Gastrocnemius medialis (tissue), 4 donors: Measurements from ENCODE around the gene STPG1.

ENCODE experiments used
- POLR2A ChIP-seq, 2 donors: fragments of 450-650 bp; IDR thresholded peaks; one replicate each; pipeline ENCODE4 v1.6.1; 2017; ENCODE audit warnings: antibody characterized with exemption in 2 of 2, mild to moderate bottlenecking in 2 of 2, moderate library complexity in 2 of 2
- TF ChIP-seq, protein P1 (sequence below), 5 experiments: fragments of 450-650 bp in 3 of 5; fragments of 200-600 bp in 2 of 5; sonication (generic) in 2 of 5; IDR thresholded peaks in 4 of 5; conservative IDR thresholded peaks in 1 of 5; 1 replicate in 4 of 5; 2 replicates in 1 of 5; pipeline ENCODE4 v1.5.1; 2016 to 2019; ENCODE audit warnings: antibody characterized with exemption in 5 of 5, mild to moderate bottlenecking in 3 of 5, moderate library complexity in 3 of 5

DNA sequence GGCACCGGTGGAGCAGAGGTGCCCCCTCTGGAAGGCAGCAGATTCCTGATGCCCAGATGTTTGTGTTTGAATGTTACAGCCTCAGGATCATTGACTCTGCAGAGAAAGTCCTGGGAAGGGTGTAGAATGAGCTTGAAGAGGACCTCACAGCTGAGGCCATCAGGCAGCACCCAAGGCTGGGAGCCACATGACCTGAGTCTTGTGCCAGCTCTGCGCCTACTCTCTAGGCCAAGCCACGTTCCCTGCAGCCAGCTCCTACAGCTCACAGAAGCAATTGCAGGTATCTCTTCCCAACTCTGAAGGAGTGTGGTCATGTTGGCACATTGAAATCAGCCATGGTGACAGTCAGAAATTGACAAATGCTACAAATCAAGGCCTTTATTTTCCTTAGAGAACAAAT lies 58.1 kb downstream of the STPG1 start:
- TF ChIP-seq, protein P1, sequence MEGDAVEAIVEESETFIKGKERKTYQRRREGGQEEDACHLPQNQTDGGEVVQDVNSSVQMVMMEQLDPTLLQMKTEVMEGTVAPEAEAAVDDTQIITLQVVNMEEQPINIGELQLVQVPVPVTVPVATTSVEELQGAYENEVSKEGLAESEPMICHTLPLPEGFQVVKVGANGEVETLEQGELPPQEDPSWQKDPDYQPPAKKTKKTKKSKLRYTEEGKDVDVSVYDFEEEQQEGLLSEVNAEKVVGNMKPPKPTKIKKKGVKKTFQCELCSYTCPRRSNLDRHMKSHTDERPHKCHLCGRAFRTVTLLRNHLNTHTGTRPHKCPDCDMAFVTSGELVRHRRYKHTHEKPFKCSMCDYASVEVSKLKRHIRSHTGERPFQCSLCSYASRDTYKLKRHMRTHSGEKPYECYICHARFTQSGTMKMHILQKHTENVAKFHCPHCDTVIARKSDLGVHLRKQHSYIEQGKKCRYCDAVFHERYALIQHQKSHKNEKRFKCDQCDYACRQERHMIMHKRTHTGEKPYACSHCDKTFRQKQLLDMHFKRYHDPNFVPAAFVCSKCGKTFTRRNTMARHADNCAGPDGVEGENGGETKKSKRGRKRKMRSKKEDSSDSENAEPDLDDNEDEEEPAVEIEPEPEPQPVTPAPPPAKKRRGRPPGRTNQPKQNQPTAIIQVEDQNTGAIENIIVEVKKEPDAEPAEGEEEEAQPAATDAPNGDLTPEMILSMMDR (IDR thresholded peaks at IDR 0.05 in 4 of 5, conservative IDR thresholded peaks at IDR 0.05 in 1 of 5): no peak
- no peak for TF ChIP-seq POLR2A (IDR thresholded peaks at IDR 0.05)
